ENCODE results near the gene ALPP.

DNA sequence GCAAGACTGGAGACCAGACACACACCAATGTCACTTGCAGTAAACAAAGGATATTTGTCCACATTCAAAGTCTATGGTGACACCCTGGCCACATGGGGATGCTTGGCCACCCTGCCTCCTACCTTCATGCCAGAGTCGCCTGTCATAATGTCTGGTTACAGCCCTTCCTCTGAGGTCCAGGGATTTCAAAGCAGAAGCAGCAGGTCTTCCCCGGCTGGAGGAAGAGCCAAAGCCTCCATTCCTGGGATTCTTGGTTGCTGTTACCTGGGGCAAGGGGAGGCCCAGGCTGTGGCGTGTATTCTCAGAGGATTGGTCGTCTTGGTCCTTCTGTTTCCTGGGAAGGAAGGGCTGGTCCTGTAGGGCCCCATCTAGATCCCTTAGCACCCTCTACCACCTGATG, 2.3 kb upstream of the ALPP start:
- TF ChIP-seq TAF1 (IDR thresholded peaks at IDR 0.05; ENCODE audit: low read depth) = no peak
- TF ChIP-seq, protein P1, sequence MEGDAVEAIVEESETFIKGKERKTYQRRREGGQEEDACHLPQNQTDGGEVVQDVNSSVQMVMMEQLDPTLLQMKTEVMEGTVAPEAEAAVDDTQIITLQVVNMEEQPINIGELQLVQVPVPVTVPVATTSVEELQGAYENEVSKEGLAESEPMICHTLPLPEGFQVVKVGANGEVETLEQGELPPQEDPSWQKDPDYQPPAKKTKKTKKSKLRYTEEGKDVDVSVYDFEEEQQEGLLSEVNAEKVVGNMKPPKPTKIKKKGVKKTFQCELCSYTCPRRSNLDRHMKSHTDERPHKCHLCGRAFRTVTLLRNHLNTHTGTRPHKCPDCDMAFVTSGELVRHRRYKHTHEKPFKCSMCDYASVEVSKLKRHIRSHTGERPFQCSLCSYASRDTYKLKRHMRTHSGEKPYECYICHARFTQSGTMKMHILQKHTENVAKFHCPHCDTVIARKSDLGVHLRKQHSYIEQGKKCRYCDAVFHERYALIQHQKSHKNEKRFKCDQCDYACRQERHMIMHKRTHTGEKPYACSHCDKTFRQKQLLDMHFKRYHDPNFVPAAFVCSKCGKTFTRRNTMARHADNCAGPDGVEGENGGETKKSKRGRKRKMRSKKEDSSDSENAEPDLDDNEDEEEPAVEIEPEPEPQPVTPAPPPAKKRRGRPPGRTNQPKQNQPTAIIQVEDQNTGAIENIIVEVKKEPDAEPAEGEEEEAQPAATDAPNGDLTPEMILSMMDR (IDR thresholded peaks at IDR 0.05; ENCODE audit: poor library complexity, severe bottlenecking) = no peak
- no peak for TF ChIP-seq POLR2AphosphoS5 (IDR thresholded peaks at IDR 0.05)
- no peak for TF ChIP-seq SMC3 (conservative IDR thresholded peaks at IDR 0.05; ENCODE audit: poor library complexity)
- TF ChIP-seq EZH2 (IDR thresholded peaks at IDR 0.05; ENCODE audit: borderline replicate concordance, insufficient read depth, low read length, poor library complexity, severe bottlenecking) = no peak
- TF ChIP-seq, protein P2, sequence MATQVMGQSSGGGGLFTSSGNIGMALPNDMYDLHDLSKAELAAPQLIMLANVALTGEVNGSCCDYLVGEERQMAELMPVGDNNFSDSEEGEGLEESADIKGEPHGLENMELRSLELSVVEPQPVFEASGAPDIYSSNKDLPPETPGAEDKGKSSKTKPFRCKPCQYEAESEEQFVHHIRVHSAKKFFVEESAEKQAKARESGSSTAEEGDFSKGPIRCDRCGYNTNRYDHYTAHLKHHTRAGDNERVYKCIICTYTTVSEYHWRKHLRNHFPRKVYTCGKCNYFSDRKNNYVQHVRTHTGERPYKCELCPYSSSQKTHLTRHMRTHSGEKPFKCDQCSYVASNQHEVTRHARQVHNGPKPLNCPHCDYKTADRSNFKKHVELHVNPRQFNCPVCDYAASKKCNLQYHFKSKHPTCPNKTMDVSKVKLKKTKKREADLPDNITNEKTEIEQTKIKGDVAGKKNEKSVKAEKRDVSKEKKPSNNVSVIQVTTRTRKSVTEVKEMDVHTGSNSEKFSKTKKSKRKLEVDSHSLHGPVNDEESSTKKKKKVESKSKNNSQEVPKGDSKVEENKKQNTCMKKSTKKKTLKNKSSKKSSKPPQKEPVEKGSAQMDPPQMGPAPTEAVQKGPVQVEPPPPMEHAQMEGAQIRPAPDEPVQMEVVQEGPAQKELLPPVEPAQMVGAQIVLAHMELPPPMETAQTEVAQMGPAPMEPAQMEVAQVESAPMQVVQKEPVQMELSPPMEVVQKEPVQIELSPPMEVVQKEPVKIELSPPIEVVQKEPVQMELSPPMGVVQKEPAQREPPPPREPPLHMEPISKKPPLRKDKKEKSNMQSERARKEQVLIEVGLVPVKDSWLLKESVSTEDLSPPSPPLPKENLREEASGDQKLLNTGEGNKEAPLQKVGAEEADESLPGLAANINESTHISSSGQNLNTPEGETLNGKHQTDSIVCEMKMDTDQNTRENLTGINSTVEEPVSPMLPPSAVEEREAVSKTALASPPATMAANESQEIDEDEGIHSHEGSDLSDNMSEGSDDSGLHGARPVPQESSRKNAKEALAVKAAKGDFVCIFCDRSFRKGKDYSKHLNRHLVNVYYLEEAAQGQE (IDR thresholded peaks at IDR 0.05; ENCODE audit: borderline replicate concordance) = no peak

Measured in neural cell (in vitro differentiated cells).